GM06990 (cell line): ENCODE results near the gene EFNB3.

Experiments used
- DNase-seq: peaks from one replicate; pipeline ENCODE4 v3.0.0-alpha.2; 2011; ENCODE audit not compliant: insufficient read length; ENCODE audit errors: extremely low read depth
- H3K27me3 ChIP-seq: replicated peaks from 2 replicates; pipeline ENCODE4 v1.6.0; 2011; ENCODE audit warnings: low read length; ENCODE audit not compliant: control insufficient read depth, insufficient read depth
- H3K36me3 ChIP-seq: 2 replicates; pipeline ENCODE4 v1.5.1; 2011; ENCODE audit warnings: low read length; ENCODE audit not compliant: control insufficient read depth, insufficient read depth
- H3K4me3 ChIP-seq: replicated peaks from 2 replicates; pipeline ENCODE4 v1.5.1; 2011; ENCODE audit warnings: low read depth, mild to moderate bottlenecking, control low read depth, low read length
- TF ChIP-seq, protein P1 (sequence below): IDR thresholded peaks from 2 replicates; pipeline ENCODE4 v1.5.1; 2011; ENCODE audit warnings: low read length, control low read depth, mild to moderate bottlenecking, inconsistent platforms; ENCODE audit not compliant: insufficient read depth, poor library complexity, severe bottlenecking

Gene EFNB3

DNA sequence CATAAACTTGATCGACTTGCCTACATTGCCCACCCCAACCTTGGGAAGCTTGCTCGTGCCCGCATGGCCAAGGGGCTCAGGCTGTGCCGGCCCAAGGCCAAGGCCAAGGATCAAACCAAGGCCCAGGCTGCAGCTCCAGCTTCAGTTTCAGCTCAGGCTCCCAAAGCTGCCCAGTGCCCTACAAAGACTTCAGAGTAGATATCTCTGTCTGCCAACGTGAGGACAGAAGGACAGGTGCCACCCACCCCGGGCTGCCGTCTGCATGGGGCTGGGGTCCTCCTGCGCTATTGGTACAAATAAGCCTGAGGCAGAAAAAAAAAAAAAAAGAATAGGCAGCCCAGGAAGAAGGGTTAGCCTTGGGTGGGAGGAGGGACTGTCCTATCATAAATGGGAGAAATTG is 49.7 kb downstream of the EFNB3 start:
- TF ChIP-seq, protein P1, sequence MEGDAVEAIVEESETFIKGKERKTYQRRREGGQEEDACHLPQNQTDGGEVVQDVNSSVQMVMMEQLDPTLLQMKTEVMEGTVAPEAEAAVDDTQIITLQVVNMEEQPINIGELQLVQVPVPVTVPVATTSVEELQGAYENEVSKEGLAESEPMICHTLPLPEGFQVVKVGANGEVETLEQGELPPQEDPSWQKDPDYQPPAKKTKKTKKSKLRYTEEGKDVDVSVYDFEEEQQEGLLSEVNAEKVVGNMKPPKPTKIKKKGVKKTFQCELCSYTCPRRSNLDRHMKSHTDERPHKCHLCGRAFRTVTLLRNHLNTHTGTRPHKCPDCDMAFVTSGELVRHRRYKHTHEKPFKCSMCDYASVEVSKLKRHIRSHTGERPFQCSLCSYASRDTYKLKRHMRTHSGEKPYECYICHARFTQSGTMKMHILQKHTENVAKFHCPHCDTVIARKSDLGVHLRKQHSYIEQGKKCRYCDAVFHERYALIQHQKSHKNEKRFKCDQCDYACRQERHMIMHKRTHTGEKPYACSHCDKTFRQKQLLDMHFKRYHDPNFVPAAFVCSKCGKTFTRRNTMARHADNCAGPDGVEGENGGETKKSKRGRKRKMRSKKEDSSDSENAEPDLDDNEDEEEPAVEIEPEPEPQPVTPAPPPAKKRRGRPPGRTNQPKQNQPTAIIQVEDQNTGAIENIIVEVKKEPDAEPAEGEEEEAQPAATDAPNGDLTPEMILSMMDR, result no peak
- no peak for DNase-seq
- Histone ChIP-seq H3K4me3 (no peak overlapping the region), H3K27me3 (no peaks in the 10 kb centered on the region), H3K36me3 (no peaks in the 10 kb centered on the region)

DNA sequence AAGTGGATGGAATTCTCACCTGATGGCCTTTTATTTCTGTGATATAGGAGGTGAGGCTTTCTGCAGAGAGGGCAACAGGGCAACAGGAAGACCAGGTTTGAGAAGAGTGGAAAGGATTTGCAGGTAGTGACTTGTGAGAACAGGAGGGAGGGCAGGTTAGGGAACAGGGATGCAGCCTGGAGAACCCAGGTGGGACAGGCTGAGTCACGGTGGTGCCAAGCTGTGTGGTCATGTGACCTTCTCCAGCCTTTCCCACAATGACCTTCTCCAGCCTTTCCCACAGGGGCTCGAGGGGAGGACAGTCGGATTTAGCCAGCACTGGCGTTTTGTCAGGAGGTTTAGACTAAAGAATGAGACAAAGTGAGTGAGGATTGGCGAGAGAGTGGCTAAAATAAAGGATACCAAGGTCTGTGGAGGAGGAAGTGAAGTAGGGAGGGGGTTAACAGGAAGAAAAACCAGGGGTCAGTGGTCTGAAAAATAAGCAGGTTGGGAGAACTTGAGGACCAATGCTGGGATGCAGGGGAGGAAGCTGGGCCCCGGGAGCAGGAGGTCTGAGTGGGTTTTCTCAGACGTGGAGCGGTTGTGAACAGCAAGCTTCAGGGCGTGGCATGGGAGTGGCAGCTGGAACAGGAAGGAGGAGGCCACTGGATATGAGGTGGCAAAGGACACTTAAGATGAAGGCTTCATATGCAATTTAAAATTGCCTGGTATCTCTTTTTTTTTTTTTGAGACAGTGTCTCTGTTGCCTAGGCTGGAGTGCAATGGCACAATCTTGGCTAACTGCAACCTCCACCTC is 50.3 kb downstream of the EFNB3 start:
- TF ChIP-seq, protein P1, result no peak
- no peak for DNase-seq

DNA sequence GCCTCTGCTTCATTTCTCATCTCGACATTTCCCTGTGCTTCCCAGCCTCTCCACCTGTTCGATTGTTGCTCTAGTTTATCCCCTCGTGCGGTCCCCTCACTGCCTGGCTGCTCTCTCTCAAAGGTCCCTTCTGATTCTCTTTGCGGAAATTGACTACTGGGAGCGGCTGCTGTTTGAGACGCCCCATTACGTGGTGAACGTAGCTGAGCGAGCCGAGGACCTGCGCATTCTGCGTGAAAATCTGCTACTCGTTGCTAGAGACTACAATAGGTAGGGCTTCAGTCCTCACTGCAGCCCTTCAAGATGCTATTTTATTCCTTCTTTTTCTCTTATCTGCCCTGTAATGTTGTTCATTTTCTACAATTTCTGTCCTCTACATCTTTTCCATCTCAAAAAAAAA is 52.0 kb downstream of the EFNB3 start:
- TF ChIP-seq, protein P1, result no peak
- DNase-seq, result no peak
- no peaks in the 10 kb centered on the region for H3K36me3 ChIP-seq
- no peak overlapping the region for H3K4me3 ChIP-seq
- no peaks in the 10 kb centered on the region for H3K27me3 ChIP-seq

More for the DNA sequence above, 50.3 kb downstream of the EFNB3 start:
- Histone ChIP-seq H3K4me3 (no peak overlapping the region), H3K36me3 (no peaks in the 10 kb centered on the region), H3K27me3 (no peaks in the 10 kb centered on the region)
